OCI-LY3 (cell line): Measurements from ENCODE around the gene MEX3A.

Source experiments
- H2AFZ ChIP-seq: fragments of 200-600, 300-600 bp; shearing (Covaris generic); 2 replicates; pipeline ENCODE4 v1.6.0; 2014; ENCODE audit warnings: antibody characterized with exemption, low read depth, low read length
- H3K27ac ChIP-seq: fragments of 200-600, 300-600 bp; sonication (generic); 2 replicates; pipeline ENCODE4 v1.5.1; 2014; ENCODE audit warnings: mild to moderate bottlenecking, low read length, moderate library complexity, mixed read lengths
- H3K27me3 ChIP-seq: fragments of 200-600, 300-600 bp; sonication (generic); 2 replicates; pipeline ENCODE4 v1.6.1; 2014; ENCODE audit warnings: low read depth, low read length, mixed read lengths
- H3K36me3 ChIP-seq: fragments of 200-600, 300-600 bp; sonication (generic); replicated peaks from 2 replicates; pipeline ENCODE3; 2014; ENCODE audit warnings: low read depth, low read length, mixed read lengths
- H3K4me1 ChIP-seq: fragments of 300-600, 200-600 bp; sonication (generic); 2 replicates; pipeline ENCODE4 v1.6.1; 2014; ENCODE audit warnings: low read length, mixed read lengths
- H3K4me2 ChIP-seq: fragments of 200-600, 300-600 bp; sonication (generic); 2 replicates; pipeline ENCODE4 v1.6.1; 2014; ENCODE audit warnings: low read length, mixed read lengths
- H3K4me3 ChIP-seq: fragments of 300-600, 200-600 bp; sonication (generic); 2 replicates; pipeline ENCODE4 v1.5.1; 2014; ENCODE audit warnings: antibody characterized with exemption, mild to moderate bottlenecking, low read length, moderate library complexity
- H3K79me2 ChIP-seq: fragments of 300-600, 200-600 bp; shearing (Covaris generic); 2 replicates; pipeline ENCODE4 v1.6.1; 2014; ENCODE audit warnings: mild to moderate bottlenecking, low read length, mixed read lengths
- H3K9ac ChIP-seq: fragments of 300-600, 200-600 bp; shearing (Covaris generic); 2 replicates; pipeline ENCODE4 v1.6.0; 2014; ENCODE audit warnings: mild to moderate bottlenecking, low read length, moderate library complexity
- H3K9me3 ChIP-seq: fragments of 200-600, 300-600 bp; shearing (Covaris generic); 2 replicates; pipeline ENCODE4 v1.6.1; 2014; ENCODE audit warnings: low read length, mixed read lengths; ENCODE audit not compliant: insufficient read depth
- H4K20me1 ChIP-seq: fragments of 200-600, 300-600 bp; sonication (generic); 2 replicates; pipeline ENCODE4 v1.6.1; 2016; ENCODE audit warnings: low read length, mixed read lengths; ENCODE audit not compliant: insufficient read depth
- EZH2phosphoT487 ChIP-seq: fragments of 200-600 bp; shearing (Covaris generic); IDR thresholded peaks from 2 replicates; pipeline ENCODE4 v1.6.1; 2018; ENCODE audit warnings: antibody characterized with exemption, mixed run types, low read depth
- TF ChIP-seq, protein P1 (sequence below): fragments of 200-600, 300-600 bp; sonication (generic); IDR thresholded peaks from 2 replicates; pipeline ENCODE4 v1.5.1; 2014; ENCODE audit warnings: antibody characterized with exemption, low read length, low read depth

The MEX3A gene

DNA sequence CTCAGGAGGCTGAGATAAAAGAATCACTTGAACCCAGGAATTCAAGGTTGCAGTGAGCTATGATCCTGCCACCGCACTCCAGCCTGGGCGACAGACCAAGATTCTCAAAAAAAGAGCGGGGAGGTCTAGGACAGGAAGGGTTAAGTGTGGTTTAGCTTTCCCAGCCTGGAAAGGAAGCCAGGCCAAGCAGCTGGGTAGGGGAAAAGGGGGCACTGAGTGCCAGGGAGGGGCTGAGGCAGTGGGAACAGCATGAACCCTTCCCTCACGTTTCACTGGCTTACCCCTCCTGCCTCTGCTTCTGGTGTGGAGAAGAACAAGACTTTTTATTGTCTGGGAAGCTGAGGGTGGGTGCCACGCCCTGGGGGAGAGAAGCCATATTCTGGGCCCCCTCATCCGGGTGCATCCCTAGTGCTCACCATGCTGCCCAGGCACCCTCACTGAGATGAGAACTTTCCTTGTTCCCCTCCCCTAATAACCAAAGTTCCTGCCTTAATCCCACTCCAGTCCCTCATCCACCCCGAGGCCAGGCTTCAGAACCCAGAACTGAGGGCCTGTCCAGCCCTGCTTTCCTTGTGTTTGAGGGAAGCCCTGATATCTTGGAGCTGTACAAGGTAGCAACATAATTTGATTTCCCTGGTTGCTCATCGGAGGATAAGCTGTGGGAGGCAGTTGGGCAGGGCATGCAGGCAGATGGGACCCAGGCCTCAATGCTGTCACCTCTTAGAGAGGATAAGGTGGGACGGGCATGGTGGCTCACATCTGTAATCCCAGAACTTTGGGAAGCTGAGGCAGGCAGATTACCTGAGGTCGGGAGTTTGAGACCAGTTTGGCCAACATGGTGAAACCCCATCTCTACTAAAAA lies 30.2 kb upstream of the MEX3A start:
- Histone ChIP-seq H3K27me3 (peaks cover 44% of the 10 kb centered on the region), H3K79me2 (no peaks in the 10 kb centered on the region), H2AFZ (no peak overlapping the region), H3K9me3 (no peaks in the 10 kb centered on the region), H3K4me2 (no peak overlapping the region), H3K4me1 (no peaks in the 10 kb centered on the region), H4K20me1 (no peaks in the 10 kb centered on the region), H3K9ac (no peak overlapping the region), H3K4me3 (no peak overlapping the region), H3K27ac (no peak overlapping the region), H3K36me3 (no peaks in the 10 kb centered on the region)
- TF ChIP-seq, protein P1, sequence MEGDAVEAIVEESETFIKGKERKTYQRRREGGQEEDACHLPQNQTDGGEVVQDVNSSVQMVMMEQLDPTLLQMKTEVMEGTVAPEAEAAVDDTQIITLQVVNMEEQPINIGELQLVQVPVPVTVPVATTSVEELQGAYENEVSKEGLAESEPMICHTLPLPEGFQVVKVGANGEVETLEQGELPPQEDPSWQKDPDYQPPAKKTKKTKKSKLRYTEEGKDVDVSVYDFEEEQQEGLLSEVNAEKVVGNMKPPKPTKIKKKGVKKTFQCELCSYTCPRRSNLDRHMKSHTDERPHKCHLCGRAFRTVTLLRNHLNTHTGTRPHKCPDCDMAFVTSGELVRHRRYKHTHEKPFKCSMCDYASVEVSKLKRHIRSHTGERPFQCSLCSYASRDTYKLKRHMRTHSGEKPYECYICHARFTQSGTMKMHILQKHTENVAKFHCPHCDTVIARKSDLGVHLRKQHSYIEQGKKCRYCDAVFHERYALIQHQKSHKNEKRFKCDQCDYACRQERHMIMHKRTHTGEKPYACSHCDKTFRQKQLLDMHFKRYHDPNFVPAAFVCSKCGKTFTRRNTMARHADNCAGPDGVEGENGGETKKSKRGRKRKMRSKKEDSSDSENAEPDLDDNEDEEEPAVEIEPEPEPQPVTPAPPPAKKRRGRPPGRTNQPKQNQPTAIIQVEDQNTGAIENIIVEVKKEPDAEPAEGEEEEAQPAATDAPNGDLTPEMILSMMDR: no peak
- no peak for TF ChIP-seq EZH2phosphoT487

DNA sequence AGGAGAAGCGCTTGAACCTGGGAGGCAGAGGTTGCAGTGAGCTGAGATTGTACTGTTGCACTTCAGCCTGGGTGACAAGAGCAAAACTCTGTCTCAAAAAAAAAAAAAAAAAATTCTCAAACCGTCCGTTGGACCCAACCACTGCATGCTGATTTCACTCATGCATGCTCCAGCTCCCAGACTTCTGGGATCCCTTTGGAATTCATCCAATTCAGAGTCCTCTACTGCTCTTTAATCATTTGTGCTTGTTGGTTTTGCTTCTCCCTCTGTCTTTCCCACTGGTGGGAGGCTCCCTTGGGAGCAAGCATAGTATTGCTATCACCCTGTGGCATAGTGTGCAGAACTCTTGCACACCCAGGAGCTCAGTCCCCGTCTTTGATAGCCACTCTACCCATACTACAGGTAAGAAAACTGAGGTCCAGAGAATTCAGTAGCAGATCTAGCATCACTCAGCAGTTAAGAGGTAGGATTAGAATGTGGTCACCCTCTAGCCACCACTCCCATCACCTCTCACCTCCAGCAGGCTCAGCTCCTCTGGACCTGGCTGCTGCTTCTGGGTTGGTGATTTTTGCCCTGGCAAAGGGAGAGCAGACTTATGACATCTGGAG lies 29.2 kb upstream of the MEX3A start:
- H3K79me2 ChIP-seq: no peaks in the 10 kb centered on the region
- H3K4me3 ChIP-seq: no peak overlapping the region
- peaks cover 5% of the 10 kb centered on the region for H3K4me1 ChIP-seq
- H3K36me3 ChIP-seq: no peaks in the 10 kb centered on the region
- H2AFZ ChIP-seq: no peak overlapping the region
- TF ChIP-seq, protein P1: no peak
- TF ChIP-seq EZH2phosphoT487: no peak
- H3K9ac ChIP-seq: no peak overlapping the region
- H3K27me3 ChIP-seq: peaks cover 44% of the 10 kb centered on the region
- no peak overlapping the region for H3K27ac ChIP-seq
- no peaks in the 10 kb centered on the region for H3K9me3 ChIP-seq
- no peak overlapping the region for H3K4me2 ChIP-seq
- no peaks in the 10 kb centered on the region for H4K20me1 ChIP-seq

DNA sequence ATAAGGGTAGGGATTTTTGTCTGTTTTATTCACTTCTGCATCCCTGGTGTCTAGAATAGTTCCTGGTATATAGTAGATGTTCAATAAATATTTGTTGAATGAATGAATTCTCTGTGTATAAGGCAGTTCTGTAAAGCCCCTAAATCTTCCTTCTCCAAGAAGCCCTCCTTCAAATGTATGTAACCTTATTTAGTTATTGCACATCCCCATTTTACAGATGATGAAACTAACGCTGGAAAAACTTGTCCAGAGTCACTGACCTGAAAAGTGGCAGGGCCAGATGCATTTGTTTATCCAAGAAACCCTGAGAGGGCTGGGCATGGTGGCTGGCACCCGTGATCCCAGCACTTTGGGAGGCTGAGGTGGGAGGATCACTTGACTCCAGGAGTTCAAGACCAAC lies 28.0 kb upstream of the MEX3A start:
- Histone ChIP-seq H3K27ac (no peak overlapping the region), H3K36me3 (no peaks in the 10 kb centered on the region), H3K9me3 (no peaks in the 10 kb centered on the region), H3K27me3 (peaks cover 37% of the 10 kb centered on the region), H3K4me3 (no peak overlapping the region), H4K20me1 (no peaks in the 10 kb centered on the region), H2AFZ (no peak overlapping the region), H3K79me2 (no peaks in the 10 kb centered on the region), H3K4me1 (peaks cover 11% of the 10 kb centered on the region), H3K4me2 (no peak overlapping the region), H3K9ac (no peak overlapping the region)
- TF ChIP-seq EZH2phosphoT487: no peak
- TF ChIP-seq, protein P1: no peak

DNA sequence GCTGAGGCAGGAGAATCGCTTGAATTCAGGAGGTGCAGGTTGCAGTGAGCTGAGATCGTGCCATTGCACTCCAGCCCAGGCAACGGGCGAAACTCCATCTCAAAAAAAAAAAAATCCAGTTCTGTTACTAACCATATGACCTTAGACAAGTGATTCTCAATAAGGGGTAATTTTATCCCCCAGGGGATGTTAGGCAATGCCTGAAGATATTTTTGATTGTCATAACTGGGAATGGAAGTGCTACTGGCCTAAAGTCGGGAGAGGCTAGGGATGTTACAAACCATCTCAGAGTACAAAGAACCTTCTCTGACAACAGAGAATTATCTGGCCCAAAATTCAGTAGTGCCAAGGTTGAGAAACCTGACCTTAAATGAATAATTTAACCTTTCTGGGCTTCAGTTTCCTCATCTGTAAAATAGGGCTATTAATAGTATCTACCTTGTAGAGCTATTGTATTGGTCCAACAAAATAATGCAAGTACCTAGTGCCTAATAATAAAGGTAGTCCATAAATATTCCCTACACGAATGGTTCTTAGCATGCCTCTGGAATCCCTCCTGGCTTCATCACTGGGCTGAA lies 26.5 kb upstream of the MEX3A start:
- peaks cover 22% of the 10 kb centered on the region for H3K27me3 ChIP-seq
- H3K4me1 ChIP-seq: peaks cover 26% of the 10 kb centered on the region
- no peaks in the 10 kb centered on the region for H3K9me3 ChIP-seq
- H2AFZ ChIP-seq: no peak overlapping the region
- H3K4me3 ChIP-seq: no peak overlapping the region
- TF ChIP-seq EZH2phosphoT487: no peak
- TF ChIP-seq, protein P1: no peak
- no peak overlapping the region for H3K9ac ChIP-seq
- H3K36me3 ChIP-seq: no peaks in the 10 kb centered on the region
- H3K4me2 ChIP-seq: no peak overlapping the region
- no peak overlapping the region for H3K27ac ChIP-seq
- no peaks in the 10 kb centered on the region for H4K20me1 ChIP-seq
- no peaks in the 10 kb centered on the region for H3K79me2 ChIP-seq
